ENCODE results near the gene SEMA3E.

SEMA3E gene

DNA sequence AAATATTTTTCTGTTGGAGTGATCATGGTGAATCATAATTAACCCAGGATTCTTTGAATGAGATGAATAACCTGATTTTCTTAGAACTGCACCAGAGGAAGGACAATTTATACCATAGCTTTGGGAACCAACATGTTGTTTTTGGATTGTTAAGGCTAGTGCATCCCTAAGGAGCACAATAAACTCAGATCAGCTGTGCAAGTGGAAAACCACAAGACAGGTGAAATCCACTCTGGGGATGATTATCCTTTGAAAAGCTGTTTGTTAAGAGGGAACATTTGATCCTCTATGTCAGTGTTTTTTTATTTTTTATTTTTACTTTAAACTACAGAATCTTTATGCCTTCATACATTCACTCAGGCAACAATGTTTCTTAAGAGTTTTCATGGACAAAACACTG lies 254.2 kb downstream of the SEMA3E start:
- TF ChIP-seq, protein P1, sequence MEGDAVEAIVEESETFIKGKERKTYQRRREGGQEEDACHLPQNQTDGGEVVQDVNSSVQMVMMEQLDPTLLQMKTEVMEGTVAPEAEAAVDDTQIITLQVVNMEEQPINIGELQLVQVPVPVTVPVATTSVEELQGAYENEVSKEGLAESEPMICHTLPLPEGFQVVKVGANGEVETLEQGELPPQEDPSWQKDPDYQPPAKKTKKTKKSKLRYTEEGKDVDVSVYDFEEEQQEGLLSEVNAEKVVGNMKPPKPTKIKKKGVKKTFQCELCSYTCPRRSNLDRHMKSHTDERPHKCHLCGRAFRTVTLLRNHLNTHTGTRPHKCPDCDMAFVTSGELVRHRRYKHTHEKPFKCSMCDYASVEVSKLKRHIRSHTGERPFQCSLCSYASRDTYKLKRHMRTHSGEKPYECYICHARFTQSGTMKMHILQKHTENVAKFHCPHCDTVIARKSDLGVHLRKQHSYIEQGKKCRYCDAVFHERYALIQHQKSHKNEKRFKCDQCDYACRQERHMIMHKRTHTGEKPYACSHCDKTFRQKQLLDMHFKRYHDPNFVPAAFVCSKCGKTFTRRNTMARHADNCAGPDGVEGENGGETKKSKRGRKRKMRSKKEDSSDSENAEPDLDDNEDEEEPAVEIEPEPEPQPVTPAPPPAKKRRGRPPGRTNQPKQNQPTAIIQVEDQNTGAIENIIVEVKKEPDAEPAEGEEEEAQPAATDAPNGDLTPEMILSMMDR (IDR thresholded peaks at IDR 0.05) = no peak

- TF ChIP-seq, protein P1 (IDR thresholded peaks at IDR 0.05) = no peak
Measured at GRCh38 chr7:83388436-83388835, 260.5 kb downstream of the SEMA3E start.

GRCh38 chr7:83366629-83367028 lies 282.3 kb downstream of the SEMA3E start:
- TF ChIP-seq, protein P1 (IDR thresholded peaks at IDR 0.05) = peak; percentile 28

DNA sequence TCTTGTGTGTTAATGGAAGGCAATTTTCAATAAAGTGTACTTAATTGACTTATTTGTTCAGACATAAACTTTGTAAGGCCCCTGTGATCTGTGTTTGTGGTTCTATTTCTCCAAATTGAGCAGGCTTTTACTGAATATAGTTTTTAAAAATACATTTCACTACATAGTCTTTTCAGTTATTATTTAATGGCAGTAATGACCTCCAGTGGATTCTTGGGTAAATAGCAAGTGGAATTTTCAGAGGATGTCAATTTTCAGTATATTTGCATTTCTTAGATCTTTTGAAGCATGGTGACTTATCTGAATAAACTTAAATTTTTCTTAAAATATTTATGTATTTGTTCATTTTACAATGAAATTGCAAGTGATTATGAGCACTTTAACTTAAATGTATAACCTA lies 283.2 kb downstream of the SEMA3E start:
- TF ChIP-seq, protein P1 (IDR thresholded peaks at IDR 0.05) = peak; percentile 26; the same call in 1 of the 2 replicates

- TF ChIP-seq, protein P1 (IDR thresholded peaks at IDR 0.05) = no peak
Measured at GRCh38 chr7:83362871-83363550, 285.9 kb downstream of the SEMA3E start.

DNA sequence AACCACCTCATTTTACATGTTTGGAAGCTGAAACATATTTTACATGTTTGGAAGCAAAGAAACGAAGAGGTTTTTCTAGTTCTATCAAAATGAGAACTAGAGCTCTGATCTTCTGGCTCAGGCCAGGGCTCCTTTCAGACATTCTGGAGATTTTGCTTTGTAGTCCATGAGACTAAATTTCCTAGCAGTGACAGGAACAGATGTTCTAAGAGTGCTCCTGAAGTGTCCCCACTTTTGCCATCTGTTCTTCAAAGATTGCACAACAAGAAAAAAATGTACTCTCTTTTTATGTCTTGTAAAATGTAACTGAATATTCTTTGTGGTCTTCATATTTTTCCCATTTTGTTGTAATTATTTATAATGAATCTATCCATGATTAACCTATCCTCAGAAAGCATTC lies 289.8 kb downstream of the SEMA3E start:
- TF ChIP-seq, protein P1 (IDR thresholded peaks at IDR 0.05) = no peak

- TF ChIP-seq, protein P1 (IDR thresholded peaks at IDR 0.05) = no peak
Measured at GRCh38 chr7:83355143-83355542, 293.8 kb downstream of the SEMA3E start.
